Fibroblast of peridontal ligament (primary cell): ENCODE measurements around the gene NDFIP2.

ENCODE experiments used
- DNase-seq: peaks from one replicate; pipeline ENCODE4 v3.0.0-alpha.2; 2010; ENCODE audit errors: extremely low read depth

Gene NDFIP2

DNA sequence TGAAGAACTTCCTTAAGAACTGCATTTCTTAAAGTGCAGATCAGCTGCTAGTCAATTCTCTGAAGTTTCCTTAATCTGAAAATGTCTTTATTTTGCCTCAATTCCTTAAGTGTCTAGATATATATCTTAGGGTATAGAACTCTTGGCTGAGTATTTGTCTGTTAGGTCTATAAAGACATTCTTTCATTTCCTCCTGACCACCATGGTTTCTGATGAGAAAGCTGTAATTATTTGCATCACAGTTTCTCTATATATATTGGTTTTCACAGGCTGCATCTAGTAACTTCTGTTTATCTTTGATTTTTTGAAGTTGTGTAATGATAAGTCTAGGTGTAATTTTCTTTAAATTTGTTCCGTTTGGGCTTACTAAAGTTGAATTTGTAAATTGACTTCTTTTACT lies 15.2 kb downstream of the NDFIP2 start:
- no peak for DNase-seq

DNA sequence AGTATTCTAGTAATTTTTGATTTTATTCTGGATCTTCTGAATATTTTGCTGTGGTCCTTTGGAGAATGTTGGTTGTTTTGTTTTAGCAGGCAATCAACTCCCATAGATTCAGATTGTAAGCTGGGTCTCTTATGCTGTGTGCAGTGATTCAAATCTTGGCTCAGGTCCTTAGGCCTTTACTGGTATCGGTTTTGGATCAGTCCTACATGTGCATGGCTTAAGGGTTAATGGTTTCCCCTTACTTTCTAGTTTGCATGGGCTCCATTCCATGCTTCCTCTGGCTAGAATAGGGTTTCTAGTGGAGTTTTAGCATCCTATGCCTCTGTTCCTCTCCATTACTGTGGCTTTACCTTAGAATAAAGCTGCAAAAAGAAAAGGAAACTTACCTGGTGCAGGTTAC lies 16.1 kb downstream of the NDFIP2 start:
- DNase-seq, result no peak

DNA sequence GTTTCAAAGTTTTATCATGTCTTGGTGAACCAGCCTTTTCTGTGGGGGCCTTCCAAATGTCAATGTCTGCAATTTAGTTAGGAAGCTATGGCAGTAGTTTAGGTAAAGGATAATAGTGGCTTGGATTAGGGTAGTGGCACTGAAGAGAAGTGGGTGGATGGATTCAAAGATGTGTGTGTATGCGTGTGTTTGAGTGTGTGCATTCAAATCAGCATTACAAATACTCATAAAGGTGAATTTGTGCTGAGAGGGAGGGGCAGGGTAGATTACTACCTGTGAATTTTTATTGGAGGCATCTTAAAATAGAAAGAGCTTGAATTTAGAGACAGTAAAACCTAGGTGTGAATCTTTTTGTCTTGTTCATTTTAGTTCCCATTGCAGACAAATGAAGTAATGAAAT lies 16.9 kb downstream of the NDFIP2 start:
- DNase-seq, result no peak

DNA sequence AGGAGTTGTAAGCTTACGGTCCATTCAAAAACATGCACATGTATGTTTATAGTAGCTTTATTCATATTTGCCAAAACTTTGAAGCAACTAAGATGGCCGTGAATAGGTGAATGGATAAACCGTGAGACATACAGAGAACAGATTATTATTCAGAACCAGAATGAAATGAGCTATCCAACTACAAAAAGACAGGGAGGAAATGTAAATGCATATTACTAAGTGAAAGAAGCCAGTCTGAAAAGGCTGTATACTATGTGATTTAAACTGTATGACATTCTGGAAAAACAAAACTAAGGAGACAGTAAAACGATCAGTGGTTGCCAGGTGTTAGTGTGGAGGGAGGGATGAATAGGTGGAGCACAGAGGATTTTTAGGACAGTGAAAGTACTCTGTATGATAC lies 19.9 kb downstream of the NDFIP2 start:
- no peak for DNase-seq

DNA sequence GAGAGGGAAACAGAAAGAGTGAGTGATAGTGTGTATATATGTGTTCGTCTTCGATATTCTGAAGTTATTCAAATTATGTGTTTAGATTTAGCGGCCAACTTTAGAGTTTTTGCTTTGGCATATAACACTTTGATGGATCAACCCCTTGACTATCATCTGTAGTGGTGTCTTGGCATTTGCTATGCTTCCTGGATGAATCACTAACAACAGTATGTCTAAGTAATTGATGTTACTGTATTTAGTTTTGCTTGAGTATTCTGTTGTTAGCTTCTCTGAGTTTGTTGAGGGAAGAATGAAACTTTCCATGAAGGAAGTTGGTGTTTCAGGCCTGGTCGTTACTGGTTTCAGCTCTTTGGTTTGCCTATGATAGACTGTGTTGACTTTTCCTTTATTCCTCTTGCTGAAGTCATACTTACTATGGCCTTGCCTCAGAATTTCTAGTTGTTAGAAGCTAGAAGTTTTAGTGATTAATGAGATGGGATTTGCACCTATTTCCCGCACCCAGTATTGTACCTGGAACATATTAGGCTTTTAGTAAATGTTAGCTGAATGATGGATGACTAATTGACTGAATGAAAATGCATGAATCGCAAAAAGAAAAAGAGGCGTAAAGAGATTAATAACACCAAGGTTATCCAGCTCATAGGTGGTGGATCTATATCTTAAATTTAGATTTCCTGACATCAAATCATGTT lies 20.7 kb downstream of the NDFIP2 start:
- DNase-seq, result no peak

DNA sequence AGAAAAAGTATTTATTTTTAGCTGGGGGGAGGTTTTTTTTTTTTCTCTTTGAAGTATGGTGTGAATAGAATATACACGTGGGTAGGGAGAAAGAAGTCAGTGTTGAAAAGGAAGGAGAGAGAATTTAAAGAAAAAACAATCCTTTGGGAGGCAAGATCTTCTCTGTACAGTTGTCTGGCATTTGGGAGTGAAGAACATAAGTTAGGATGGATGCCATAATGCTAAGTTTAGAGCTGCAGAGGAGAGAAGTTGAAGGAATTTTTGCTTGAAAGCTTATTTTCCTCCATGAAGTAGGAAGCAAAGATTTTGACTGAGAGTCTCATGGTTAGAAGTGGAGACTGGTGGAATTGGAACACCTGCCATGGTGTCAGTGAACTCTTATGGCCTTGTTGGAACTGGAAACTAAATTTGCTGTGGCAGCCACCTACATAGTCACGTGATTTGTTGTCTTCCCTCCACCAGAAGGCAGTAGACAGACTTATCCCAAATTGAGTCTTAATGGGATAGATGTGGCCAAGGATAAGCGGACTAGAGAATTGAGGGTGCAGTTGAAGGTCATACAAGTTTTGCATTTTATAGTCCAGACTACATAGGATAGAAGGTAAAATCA lies 22.0 kb downstream of the NDFIP2 start:
- no peak for DNase-seq

DNA sequence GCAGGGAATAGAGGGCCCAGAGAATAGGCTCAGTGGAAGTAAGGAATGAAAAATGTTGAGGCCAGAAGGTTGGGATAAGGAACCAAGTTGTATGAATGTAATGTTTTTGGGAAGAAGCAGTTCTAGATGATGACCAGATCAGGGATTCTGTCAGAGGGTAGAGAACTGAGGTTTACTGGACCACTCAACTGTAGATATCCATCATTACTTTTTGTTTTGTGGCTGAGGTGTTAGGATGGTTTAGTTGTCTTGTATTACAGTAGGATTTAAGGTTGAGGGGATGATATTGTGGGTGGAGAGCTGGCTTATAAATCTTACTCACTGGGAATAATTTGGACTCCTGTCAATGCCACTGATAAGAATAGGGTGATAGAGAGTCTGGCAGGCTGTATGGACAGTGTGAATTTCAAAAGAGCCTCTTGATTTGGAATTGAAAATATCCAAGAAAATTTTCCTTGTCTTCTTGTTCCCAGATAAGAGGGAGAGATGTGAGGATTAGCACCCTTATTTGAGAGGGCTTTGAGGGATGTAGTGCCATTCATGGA lies 22.6 kb downstream of the NDFIP2 start:
- DNase-seq, result no peak

DNA sequence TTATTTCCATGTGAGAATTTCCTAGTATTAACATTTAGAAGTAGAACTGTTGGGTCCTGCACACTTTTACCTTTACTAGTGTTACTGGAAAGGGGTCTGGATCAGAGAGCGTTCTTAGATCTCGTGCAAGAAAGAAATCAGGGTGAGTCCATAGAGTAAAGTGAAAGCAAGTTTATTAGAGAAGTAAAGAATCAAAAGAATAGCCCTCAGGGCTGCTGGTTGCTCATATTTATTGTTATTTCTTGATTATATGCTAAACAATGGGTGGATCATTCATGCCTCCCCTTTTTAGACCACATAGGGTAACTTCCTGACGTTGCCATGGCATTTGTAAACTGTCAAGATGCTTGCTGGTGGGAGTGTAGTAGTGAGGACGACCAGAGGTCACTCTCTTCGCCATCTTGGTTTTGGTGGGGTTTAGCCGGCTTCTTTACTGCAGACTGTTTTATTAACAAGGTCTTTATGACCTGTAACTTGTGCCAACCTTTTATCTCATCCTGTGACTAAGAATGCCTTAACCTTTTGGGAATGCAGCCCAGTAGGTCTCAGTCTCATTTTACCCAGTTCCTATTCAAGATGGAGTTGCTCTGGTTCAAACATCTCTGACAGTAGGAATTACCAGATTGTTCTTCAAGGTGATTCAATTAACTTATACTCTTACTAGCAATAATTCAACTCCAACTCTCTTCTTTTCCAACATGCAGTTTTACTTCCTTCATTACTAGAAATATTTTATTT lies 27.4 kb downstream of the NDFIP2 start:
- DNase-seq, result no peak

DNA sequence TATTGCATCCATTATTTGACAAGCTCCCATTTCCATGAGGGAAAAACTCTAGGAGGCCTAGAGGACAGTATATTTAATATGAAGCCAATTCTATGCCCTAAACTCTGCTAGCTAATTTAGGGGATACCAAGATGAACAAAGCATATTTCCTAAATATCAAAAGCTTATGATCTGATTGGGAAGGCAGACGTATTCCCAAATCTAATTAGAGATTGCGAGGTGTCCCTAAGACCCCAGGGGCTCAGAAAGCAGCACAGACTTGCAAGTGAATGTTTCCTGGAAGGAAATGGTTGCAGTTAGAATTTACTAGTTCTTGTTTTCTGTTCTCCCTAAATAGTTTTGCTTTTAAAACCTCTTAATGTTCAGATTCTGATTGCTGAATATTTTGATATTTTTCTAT lies 30.7 kb downstream of the NDFIP2 start:
- DNase-seq, result no peak

DNA sequence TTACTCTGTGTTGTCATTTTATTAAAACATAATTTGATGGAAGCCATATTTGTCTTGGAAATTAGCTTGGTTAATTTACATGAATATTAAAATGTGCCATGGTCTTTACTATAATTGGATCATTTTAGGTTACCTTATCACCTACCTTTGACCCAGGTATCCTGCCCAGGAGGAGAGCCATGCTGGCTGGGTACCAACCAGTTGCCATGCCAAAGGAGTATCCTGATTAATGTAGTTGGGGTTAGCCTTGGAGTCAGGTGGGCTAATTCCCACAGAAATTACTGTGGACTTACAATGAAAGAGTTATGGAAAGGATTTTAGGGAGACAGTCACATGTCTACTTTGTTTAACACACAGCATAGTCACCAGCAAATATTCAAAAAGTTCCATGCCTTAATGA lies 32.0 kb downstream of the NDFIP2 start:
- no peak for DNase-seq

DNA sequence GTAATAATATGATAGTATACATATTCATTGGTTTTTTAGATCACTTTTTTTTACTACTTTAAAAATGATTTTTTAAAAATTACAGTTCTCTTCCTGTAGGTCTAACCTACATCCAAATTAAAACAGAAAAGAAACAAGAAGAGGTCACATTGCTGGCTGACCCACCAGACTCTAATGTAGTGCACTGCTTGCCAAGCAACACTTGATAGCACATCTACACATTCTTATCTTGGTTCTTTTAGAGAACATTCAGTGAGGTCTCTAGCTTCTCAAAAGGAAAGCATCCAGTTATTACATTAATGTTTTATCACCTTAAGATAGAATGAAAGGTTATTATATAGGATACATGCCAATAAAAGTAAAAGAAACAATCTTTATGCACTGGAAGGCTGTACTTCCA lies 35.6 kb downstream of the NDFIP2 start:
- DNase-seq, result no peak

DNA sequence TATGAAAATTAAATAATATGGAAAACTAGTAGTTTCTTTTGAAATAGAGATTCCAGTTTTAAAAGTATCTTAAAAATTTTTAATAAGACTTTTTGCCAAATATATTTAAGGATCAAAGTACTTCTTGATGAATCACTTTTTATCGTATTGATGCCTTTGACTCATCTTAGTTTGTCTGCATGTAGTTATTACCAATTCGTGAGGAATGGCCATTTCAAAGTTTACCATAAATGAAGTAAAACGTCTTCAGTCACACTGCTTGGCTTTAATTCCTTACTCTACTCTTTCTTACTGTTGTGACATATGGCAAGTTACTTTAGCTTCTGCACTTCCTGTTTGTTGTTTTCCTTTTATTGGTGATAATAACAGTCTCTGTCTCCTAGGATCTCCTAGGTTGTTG lies 38.3 kb downstream of the NDFIP2 start:
- DNase-seq, result no peak

DNA sequence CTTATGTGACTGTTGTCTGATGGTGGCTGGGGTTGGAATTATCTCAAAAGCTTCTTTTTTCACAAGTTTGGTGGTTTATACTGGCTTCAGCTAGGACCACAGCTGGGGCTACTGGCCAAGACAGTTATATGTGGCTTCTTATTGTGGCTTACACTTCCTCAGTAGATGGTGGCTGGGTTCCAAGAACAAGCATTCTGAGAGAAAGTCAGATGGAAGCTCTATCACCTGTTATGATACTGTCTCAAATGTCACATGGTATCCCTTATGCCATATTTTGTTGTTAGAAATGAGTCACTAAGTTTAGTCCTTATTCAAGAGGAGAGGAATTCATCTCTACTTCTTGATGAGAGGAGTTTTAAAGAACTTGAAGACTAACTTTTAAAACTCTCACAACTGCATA lies 41.6 kb downstream of the NDFIP2 start:
- DNase-seq, result peak; percentile 47

DNA sequence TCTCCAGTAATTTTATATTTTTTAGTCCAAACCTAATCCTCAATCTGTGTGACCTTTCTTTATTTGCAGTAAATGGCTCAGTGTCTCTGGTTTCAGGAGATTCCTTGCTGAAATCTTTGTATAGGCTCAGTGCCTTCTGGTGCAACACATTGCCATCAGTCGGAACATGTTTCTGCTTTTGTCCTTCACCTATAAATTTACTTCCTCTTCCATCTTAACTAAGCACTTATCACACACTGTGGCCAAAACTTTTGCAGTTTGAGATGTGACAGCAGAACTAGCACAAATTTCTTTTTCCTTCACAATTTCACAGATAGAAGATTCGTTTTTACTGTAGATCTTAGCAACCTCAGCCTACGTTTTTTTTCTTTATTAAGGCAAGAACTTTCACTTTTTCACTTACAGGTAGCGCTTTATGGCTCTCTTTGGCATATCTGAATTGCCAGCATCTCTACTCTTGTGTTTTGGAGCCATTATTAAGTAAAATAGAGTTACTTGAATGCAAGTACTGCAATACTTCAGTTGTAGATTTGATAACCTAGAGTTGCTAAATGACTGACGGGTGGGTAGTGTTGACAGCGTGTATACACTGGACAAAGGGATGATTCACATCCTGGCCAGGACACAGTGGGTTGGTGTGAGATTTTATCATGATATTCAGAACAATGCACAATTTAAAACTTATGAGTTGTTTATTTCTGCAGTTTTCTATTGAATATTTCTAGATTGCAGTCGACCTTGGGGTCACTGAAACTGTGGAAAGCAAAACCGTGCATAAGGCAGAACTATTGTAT lies 44.3 kb downstream of the NDFIP2 start:
- no peak for DNase-seq

DNA sequence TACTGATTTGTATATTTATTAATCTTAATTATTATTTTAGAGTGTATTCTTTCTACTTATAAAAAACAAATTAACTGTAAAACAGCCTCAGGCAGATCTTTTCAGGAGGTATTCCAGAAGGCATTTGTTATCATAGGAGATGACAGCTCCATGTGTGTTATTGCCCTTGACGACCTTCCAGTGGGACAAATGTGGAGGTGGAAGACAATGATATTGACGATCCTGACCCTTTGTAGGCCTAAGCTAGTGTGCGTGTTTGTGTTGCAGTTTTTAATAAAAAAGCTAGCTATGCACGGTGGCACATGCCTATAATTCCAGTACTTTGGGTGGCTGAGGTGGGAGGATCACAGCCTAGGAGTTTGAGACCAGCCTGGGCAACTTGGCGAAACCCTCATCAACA lies 46.7 kb downstream of the NDFIP2 start:
- DNase-seq, result no peak

DNA sequence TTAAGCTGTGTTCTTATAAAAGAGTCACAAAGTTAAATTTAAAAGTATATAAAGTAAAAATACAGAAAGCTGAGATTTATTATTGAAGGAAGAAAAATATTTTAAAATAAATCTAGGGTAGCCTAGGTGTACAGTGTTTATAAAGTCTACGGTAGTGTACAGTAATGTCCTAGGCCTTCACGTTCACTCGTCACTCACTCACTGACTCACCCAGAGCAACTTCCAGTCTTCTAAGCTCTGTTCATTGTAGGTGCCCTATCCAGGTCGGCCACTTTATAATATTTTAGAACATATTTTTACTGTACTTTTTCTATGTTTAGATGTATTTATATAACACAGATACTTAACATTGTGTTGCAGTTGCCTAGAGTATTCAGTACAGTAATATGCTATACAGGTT lies 47.4 kb downstream of the NDFIP2 start:
- DNase-seq, result no peak

DNA sequence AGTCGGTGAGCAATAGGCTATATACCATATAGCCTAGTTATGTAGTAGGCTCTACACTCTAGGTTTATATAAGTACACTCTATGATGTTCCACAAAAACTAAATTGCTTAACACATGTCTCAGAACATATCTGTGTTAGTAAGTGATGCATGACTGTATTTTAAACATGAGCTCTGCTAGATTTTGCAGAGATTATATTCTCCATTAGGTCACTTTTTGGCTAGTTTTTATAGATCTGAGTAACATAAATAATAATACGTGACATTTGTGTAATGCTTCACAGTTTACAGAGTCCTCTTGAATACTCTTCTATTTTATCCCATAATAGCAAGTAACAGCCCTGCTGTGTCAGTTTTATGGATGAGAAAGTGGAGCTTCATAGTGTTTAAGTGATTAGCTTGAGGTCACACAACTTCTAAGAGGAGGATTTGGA lies 47.8 kb downstream of the NDFIP2 start:
- DNase-seq, result no peak

DNA sequence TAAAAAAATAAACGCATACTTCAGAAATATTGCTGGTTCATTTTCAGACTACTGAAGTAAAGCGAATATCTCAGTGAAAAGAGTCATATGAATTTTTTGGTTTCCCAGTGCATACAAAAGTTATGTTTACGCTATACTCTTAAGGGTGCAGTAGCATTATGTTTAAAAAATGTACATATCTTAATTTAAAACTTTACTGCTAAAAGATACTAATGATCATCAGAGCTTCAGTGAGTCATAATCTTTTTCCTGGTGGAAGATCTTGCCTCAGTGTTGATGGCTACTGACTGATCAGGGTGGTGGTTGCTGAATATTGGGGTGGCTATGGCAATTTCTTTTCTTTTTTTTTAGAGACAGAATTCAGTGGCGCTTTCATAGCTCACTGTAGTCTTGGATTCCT lies 48.9 kb downstream of the NDFIP2 start:
- no peak for DNase-seq

DNA sequence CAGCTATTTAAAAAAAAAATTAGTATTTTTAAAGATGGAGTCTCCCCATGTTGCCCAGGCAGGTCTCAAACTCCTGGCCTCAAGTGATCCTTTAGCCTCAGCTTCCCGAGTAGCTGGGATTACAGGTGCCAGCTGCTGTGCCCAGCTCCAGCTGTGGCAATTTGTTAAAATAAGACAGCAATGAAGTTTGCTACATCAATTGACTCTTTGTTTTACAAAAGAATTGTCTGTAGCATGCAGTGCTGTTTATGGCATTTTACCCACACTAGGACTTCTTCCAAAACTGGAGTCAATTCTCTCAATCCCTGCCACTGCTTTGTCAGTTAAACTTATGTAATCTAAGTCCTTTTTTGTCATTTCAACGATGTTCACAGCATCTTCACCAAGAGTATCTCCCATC lies 49.3 kb downstream of the NDFIP2 start:
- DNase-seq, result no peak

DNA sequence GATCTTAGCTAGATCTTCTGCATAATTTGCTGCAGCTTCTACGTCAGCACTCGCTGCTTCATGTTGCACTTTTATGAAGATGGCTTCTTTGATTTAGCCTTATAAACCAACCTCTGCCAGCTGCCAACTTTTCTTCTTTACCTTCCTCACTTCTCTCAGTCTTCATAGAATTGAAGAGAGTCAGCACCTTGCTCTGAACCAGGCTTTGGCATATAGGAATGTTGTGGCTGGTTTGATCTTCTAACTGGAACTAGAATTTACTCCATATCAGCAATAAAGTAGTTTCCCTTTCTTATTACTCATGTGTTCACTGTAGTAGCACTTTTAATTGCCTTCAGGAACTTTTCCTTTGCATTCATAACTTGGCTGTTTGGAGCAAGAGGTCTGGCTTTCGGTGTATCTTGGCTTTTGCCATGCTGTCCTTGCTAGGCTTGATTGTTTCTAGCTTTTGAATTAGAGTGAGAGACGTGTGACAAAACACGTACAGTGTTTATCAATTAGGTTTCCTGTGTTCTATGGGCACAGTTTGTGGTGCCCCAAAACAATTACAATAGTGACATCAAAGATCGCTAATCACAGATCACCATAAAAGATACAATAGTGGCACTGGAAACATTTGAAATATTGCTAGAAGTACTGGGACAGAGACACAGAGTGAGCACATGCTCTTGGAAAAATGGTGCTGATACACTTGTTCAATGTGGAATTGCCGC lies 50.7 kb downstream of the NDFIP2 start:
- DNase-seq, result no peak

DNA sequence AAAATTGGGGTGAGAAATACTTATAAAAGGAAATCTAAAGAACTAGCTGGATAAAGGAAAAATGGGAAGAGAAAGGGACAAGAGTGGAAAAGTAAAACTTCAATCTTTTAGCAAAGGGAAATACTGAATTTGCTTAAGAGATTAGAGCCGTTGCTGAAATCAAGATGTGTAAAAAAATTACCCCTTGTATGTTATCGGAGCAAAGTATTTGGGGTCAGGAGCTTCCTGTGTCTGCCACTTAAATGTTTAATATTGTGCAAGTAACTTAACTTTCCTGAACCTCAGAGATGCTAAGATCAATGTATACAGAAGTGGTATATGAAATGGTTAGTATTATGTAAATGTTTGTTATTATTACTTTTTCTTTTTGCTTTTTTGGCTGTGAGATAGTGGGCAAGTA lies 51.6 kb downstream of the NDFIP2 start:
- no peak for DNase-seq
